ENCODE measurements around the gene TFRC.

DNA sequence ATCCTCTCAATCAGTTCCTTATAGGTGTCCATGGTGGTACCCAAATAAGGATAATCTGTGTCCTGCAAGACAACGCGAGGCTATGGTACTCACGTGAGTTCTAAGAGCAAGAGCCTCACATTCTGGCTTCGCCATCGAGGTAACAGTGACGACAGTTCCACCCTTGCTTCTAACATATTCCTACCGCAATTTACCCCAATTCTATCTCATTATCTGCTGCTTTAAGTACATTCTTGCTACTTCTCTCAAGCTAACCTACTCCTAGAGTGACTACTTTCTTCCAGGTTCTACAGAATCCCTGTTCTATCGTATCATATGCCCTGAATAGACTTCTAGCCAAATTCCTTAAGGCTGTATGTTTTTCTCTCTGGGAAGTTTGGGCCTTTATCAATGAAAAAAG lies 26.6 kb downstream of the TFRC start:
- TF ChIP-seq, protein P1, sequence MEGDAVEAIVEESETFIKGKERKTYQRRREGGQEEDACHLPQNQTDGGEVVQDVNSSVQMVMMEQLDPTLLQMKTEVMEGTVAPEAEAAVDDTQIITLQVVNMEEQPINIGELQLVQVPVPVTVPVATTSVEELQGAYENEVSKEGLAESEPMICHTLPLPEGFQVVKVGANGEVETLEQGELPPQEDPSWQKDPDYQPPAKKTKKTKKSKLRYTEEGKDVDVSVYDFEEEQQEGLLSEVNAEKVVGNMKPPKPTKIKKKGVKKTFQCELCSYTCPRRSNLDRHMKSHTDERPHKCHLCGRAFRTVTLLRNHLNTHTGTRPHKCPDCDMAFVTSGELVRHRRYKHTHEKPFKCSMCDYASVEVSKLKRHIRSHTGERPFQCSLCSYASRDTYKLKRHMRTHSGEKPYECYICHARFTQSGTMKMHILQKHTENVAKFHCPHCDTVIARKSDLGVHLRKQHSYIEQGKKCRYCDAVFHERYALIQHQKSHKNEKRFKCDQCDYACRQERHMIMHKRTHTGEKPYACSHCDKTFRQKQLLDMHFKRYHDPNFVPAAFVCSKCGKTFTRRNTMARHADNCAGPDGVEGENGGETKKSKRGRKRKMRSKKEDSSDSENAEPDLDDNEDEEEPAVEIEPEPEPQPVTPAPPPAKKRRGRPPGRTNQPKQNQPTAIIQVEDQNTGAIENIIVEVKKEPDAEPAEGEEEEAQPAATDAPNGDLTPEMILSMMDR (IDR thresholded peaks at IDR 0.05): no peak
- TF ChIP-seq EP300 (IDR thresholded peaks at IDR 0.05) (no peak), POLR2A (IDR thresholded peaks at IDR 0.05) (no peak)

All from ovary (tissue), 3 donors.